NCI-H1417 (cell line): ENCODE measurements around the gene NFATC1.

ENCODE experiments used
- DNase-seq, 3 experiments: peaks; one replicate each; lab custom pipeline; 2025; lab: John Stamatoyannopoulos, UW

The NFATC1 gene

DNA sequence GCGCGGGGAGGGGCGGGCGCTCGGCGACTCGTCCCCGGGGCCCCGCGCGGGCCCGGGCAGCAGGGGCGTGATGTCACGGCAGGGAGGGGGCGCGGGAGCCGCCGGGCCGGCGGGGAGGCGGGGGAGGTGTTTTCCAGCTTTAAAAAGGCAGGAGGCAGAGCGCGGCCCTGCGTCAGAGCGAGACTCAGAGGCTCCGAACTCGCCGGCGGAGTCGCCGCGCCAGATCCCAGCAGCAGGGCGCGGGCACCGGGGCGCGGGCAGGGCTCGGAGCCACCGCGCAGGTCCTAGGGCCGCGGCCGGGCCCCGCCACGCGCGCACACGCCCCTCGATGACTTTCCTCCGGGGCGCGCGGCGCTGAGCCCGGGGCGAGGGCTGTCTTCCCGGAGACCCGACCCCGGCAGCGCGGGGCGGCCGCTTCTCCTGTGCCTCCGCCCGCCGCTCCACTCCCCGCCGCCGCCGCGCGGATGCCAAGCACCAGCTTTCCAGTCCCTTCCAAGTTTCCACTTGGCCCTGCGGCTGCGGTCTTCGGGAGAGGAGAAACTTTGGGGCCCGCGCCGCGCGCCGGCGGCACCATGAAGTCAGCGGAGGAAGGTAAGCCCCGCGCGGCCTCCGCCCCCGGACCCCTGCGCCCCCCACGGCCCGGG lies at the start of gene NFATC1:
Gene NFATC1 (plus strand): TSS at position 170 of the 644 bp plus-strand sequence. CDS start 295 bp downstream, at position 465.
- DNase-seq = peak in 2 of 3 experiments; percentile 78 to 90

DNA sequence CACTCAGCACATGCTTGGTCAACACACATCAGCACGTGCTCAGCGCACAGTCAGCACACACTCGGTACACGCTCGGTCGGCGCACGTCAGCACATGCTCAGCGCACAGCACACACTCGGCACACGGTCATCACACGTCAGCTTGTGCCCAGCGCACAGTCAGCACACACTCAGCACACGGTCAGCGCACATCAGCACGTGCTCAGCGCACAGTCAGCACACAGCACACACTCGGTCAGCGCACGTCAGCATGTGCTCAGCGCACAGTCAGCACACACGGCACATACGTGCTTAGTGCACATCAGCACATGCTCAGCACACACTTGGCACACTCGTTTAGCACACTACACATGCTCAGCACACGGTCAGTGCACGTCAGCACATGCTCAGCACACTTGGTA lies 49.7 kb upstream of the NFATC1 start:
- DNase-seq = no peak

DNA sequence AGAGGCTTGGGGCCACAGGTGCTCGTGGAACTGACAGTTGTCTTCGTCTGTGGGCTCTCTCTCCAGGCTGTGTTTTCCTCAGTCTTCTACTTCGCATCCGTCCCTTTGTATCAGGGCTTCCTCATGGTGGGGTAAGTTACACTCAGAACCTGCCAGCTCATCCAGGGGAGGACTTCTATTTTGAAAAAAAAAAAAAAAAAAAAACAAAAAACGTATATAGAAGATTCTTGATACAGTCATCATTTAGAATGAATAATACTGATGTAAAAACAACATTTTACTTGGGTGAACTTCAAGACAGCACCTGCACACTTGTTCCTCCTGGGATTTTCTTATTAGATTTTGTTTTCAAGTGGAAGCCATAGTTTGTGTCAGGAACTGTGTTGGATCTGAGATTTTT lies 47.7 kb upstream of the NFATC1 start:
- no peak for DNase-seq

DNA sequence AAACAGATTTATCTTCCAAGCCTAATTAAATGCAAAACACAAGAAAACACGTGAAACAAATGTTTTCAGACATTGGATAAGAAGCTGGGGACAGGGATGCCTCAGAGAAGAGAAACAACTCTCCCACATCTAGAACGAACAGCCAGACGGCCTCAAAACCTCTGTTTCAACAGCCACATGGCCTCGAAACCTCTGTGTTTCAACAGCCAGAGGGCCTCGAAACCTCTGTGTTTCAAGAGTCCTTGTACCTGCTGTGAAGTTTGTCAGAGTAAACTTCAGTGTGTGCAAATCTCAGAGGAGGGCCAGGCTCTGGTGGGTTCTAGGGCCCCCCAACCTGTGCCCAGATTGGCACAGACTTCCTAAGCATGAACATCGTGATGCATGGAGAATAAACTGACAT lies 43.3 kb upstream of the NFATC1 start:
- no peak for DNase-seq

DNA sequence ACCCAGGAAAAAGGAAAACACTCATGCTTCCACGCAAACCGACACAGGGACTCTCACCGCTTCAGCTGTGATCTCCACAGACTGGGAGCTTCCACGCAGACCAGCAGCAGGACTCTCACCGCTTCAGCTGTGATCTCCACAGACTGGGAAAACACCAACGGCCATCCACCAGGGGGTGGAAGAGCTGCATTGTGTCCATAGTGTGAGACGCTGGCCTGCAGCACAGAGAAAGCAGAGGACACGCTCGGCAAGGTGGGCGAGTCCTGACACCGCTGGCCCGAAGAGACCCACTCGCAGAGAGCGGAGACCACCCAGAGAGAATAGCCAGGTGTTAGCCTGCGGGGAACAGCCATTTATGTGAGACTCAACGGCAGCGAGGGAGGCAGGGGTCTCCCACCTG lies 42.5 kb upstream of the NFATC1 start:
- peak in 2 of 3 experiments; percentile 20 to 35 for DNase-seq

- DNase-seq = no peak
These were observed 41.4 kb upstream of the NFATC1 start for GRCh38 chr18:79354350-79354749.

DNA sequence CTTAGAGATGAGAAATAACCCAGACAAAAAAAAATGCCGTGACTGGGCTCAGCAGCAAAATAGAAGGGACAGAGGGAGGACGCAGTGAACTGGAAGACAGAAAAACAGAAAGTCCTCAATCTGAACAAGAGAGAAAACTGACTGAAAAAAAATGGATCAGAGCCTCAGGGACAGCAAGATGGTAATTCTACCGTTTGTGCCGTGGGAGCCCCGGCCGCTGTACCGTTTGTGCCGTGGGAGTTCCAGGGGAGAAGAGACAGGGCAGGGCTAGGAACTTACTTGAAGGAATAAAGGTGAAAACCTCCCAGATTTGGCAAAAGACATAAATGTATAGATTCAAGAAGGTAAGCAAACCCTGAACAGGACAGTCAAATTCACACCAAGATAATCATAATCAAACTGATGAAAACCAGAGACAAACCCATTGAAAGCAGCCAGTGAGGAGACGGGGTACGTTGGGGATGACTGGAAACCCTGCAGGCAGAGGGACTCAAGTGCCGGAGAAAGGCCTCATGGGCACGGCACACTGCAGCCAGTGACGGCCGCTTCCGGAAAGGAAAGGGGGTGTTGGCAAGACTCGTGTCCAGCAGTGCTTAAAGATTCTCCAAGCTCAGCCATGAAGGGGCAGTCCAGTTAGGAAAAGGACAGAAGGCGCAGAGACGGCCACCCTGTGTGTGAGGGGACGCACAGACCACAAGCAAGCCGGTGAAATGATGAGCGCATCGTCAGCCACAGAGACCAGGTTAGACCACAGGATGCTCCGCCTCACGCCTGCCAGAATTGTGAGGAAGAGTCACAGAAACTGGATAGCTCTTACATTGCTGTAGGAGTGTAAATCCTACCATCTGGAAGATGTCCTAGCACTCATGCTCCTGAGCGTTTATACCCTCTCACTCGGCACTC lies 40.0 kb upstream of the NFATC1 start:
- no peak for DNase-seq

- DNase-seq = no peak
These were observed 39.3 kb upstream of the NFATC1 start for GRCh38 chr18:79356435-79356834.

- DNase-seq = no peak
These were observed 34.8 kb upstream of the NFATC1 start for GRCh38 chr18:79360933-79361332.

- no peak for DNase-seq
These were observed 33.8 kb upstream of the NFATC1 start for GRCh38 chr18:79361766-79362522.

- DNase-seq = no peak
These were observed 30.0 kb upstream of the NFATC1 start for GRCh38 chr18:79365701-79366100.

GRCh38 chr18:79366177-79367094 lies 29.3 kb upstream of the NFATC1 start:
- no peak for DNase-seq

DNA sequence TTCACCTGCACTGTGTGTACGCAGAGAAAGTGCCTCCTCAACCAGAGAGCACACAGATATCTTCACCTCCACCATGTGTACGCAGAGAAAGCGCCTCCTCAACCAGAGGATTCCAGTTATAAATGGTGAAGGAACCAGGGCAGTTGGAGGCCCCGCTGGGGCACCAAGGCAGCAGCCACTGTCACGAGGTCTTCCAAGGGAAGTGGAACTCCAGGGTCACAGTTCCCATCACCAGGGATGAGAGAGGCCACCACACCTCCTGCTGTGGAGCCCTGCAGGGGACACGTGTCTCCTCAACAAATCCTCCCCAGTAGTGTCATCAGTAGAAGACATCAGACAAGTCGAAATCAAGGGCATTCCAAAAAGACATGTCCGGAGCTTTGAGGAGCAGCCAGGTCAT lies 28.2 kb upstream of the NFATC1 start:
- DNase-seq = no peak

GRCh38 chr18:79367989-79368388 lies 27.7 kb upstream of the NFATC1 start:
- no peak for DNase-seq

DNA sequence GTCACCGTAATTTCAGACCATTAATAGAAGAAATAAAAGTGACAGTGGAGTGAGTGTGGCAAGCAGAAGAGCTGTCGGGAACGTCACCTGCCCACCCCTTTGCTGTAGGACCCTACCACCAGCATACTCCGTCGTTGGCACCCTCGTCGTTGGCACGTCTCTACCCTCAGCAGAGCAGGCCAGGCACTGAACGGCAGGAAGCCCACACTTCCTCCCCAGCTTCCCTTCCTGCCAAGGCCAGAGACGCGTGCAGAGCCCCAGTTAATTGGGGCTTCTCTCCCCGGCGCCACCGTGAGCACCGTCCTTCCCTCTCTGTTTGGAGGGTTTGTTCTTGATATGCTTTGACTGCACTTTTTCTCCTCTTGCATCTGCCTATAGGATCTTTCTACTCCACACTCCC lies 27.0 kb upstream of the NFATC1 start:
- no peak for DNase-seq

GRCh38 chr18:79371561-79372121 lies 24.1 kb upstream of the NFATC1 start:
- no peak for DNase-seq

DNA sequence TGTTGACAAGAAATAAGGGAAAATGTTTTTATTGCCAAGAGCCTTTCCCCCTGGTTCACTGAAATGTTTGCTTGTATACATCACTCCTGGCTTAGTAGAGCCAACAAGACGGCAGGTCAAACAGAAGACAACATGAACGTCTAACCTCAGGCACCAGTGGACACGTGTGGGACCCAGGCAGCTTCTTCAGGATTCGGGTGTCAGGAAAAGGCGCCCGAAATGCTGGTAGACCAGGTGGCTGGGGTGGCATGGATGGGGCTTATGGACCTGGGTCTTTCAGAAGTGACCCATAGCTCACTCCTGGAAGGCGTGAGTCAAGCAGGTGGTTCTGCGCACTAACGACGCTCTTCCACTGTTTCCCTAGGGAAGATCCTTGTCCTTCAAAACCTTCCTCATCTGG lies 23.3 kb upstream of the NFATC1 start:
- DNase-seq = no peak

GRCh38 chr18:79372991-79373390 lies 22.7 kb upstream of the NFATC1 start:
- DNase-seq = no peak

DNA sequence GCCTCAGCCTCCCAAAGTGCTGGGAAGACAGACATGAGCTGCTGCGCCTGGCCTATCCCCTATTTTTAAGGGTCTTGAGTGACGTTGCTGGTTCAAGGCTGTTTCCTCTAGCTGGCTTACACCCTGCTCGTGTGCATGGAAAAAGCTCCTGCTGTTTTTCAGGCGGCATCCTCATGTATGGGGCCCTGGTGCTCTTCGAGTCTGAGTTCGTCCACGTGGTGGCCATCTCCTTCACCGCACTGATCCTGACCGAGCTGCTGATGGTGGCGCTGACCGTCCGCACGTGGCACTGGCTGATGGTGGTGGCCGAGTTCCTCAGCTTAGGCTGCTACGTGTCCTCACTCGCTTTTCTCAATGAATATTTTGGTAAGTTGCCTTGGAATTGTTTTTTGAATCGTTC lies 22.0 kb upstream of the NFATC1 start:
- no peak for DNase-seq

DNA sequence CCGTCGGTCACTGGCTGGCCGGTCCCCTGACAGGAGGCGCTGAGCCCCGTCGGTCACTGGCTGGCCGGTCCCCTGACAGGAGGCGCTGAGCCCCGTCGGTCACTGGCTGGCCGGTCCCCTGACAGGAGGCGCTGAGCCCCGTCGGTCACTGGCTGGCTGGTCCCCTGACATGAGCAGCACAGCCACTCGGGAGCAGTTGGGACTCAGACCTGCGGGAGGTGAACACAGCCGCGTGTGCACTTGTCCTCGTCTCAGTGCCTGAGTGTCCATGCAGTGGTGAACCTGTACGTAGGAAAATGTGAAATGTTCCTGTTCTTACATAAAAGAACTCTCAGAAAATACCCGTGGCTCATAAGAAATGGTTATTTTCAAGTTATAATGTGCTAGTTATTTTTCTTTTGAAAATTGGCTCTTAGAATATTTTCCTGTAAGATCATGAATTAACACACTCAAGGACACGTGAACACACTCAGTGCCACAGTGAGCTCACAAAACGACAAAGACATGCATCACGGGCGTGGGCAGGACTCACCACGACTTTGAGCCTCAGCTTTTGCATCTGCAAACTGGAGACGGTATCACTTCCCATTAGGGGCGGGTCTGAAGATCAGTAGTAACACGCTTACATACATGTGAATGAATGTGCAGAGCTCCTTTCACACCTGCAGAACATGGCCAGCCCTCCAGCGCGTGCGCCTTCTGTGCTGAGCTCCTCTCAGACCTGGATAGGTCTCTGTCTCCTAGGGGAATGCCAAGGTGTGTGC lies 21.1 kb upstream of the NFATC1 start:
- no peak for DNase-seq
